ENCODE results near the gene ZNF276.
"Not testable (repeated sequence)": the region's sequence is repeated elsewhere in the genome, so short reads cannot be mapped to it uniquely, and the experiment has no call there.

The ZNF276 gene

GRCh38 chr16:89738538-89739317, 17.4 kb downstream of the ZNF276 start:
- no peak for DNase-seq

GRCh38 chr16:89739383-89739782, 18.0 kb downstream of the ZNF276 start:
- no peak for DNase-seq

DNA sequence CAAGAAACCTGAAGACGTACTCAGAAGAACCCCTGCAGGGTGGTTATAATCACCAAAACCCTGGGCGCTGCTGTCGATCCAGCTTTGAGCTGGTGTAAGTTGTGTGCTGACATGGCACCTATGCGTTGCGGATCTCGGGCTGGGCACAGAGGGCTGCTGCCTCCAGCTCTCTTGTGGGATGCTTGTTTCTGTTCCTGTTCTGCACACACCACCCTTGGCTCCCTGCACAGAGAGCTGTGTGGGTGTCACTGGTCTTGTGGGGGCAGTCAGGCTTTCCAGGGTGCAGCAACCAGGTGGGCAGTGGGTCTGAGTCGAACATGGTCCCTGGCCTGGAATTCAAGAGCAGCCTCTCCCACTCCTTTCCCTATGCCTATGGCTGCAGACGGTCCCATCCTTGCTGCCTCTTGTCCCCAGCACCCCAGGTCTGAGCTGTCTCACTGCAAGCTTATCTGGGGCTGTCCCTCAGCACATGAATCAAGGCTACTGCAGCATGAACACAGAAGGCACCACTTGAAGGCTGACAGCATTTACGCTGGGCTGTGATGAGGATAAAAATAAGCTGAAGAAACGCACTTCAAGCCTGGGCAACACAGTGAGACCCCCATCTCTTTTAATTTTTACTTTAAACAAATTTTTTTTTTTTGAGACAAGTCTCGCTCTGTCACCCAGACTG, 20.1 kb downstream of the ZNF276 start:
- no peak for DNase-seq

DNA sequence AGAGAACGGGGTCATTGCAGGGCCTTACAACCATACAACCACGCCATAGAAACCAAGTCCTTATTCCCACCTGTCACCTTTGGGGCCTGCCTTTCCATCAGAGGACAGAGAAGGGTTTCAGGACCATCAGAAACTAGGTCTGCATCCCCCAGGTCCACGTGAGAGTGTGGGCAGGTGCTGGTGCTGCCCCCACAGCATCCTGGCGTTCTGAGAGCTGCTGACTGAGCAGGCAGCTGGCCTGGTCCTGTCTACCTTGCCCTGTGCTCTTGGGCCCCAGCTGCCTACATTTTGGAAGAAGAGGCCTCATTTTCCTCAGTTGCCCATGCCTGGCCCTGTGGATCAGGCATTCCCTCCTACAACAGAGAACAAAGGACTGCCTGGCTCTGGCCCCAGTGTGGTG, 21.6 kb downstream of the ZNF276 start:
- DNase-seq = no peak

GRCh38 chr16:89744813-89745212, 23.5 kb downstream of the ZNF276 start:
- no peak for DNase-seq

GRCh38 chr16:89746043-89746442, 24.7 kb downstream of the ZNF276 start:
- no peak for DNase-seq

DNA sequence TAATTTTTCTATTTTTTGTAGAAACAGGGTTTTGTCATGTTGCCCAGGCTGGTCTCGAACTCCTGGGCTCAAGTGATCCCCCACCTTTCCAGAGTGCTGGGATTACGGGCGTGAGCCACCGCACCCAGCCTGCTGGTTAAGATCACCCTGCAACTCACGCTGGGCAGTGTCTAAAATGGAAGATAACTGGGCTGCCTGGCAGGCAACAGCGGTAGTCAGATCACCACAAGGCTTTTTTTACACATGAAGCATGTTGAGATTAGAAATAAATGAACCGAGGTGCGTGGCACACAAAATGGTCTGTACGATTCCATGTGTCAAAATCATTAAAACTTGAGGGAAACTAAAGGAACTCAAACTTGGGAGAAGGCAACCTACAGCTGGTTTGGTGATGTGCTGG, 26.7 kb downstream of the ZNF276 start:
- DNase-seq = no peak

DNA sequence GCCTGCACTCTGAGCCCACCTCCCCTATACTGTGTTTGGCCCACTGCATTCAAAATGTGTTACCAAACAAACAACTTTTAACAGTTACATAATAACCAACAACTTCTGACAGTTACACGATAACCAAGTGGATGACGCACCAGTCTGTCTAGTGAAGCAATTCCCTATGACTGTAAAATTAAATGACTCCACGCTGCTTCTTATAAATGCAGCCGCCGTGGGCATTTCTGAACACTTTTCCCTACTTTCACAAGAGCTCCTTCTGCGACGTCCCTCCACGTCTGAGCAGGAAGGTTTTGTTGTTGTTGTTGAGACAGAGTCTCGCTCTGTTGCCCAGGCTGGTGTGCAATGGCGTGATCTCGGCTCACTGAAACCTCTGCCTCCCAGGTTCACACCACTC, 27.6 kb downstream of the ZNF276 start:
- no peak for DNase-seq

GRCh38 chr16:89749637-89750036, 28.3 kb downstream of the ZNF276 start:
- DNase-seq = peak in 1 of 2 donors; percentile 44

- DNase-seq = peak in 1 of 2 donors; percentile 37
Measured at GRCh38 chr16:89759746-89760340, 38.5 kb downstream of the ZNF276 start.

DNA sequence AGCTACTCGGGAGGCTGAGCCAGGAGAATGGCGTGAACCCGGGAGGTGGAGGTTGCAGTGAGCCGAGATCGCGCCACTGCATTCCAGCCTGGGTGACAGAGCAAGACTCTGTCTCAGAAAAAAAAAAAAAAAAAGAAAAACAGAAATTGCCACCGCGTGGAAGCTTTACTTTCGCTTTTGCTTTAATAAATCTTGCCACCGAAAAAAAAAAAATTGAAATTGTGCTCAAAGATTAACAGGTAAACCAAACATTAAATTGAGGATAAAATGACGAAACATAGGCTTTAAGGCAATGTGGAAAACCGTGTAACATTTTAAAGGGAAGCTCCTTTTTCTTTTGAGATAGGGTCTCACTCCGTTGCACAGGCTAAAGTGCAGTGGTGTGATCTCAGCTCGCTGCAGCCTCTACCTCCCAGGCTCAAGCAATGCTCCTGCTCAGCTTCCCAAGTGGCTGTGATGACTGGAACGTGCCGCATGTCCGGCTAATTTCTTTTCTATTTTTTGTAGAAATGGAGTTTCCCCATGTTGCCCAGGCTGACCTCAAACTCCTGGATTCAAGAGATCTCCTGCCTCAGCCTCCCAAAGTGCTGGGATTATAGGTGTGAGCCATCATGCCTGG, 40.1 kb downstream of the ZNF276 start:
- DNase-seq = peak in 1 of 2 donors; percentile 29

DNA sequence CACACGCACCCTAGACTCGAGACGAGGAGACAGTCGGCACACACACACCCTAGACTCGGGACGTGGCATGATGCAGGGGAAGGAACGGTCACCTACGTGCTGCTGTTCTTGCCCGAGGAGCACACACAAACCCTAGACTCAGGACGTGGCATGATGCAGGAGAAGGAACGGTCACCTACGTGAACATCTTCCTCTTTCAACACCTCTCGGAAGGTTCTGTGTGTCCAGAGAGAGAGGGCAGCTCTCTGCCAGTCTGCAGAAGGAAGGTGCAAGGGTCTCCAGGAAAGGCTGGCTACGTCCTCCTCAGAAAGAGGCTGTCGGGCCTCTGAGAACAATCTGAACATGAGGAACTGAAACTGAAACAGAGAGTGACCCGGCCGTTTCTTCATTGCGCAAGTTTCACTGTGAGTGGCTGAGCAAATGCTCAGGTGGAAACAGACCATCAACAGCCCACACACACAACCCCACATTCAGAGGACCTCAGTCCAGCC, 43.4 kb downstream of the ZNF276 start:
- DNase-seq = peak; percentile 66 to 69

DNA sequence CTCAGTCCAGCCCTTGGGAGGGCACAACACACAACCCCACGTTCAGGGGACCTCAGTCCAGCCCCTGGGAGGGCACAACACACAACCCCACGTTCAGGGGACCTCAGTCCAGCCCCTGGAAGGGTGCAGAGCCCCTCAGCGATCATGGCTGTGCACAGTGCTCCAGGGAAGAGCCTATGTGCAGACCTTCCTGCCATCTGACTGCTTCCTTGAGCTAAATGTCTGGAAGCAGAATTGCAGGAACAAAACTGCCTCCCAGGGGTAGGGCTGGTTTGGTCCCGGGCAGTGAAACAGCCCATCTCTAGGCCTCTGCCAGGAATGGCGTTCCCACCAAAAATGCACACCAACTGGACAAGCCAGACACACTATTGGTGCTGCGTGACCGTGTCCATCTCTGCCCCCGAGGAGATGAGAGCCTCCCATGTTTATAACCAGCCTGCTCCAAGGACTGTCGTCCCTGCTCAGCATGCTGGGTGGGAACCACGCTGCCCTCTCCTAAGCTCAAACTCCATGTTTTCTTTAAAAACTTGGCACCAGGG, 44.0 kb downstream of the ZNF276 start:
- DNase-seq = no peak

- no peak for DNase-seq
Measured at GRCh38 chr16:89770367-89770766, 49.0 kb downstream of the ZNF276 start.

DNA sequence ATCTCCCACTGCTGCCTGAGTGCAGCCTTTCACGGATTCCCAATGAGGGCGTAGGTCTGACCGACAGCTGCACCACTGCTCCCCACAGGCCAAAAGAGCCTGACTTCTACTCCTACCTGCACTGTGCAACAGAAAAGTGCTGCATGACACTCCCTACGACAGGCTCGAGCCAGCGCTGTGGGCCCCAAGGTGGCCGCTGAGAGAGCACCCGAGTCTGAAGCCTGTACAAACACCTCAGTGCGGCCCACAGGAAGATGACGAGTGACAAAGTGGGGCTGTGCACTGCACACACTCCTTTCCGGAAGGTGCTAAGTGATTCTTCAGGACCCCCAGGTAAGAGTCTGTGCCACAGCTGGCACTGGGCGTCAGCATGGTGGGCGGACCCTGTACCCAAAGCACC, 53.9 kb downstream of the ZNF276 start:
- no peak for DNase-seq

DNA sequence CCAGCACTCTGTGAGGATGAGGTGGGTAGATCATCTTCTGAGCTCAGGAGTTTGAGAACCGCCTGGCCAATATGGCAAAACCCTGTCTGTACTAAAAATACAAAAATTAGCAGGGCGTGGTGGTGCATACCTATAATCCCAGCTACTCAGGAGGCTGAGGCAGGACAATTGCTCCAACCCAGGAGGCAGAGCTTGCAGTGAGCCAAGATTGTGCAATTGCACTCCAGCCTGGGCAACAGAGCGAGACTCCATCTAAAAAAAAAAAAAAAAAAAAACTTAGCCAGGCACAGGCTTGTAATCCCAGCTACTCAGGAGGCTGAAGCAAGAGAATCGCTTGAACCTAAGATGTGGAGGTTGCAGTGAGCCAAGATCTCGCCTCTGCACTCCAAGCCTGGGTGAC, 56.9 kb downstream of the ZNF276 start:
- not testable (repeated sequence) for DNase-seq

GRCh38 chr16:89779231-89779908, 58.0 kb downstream of the ZNF276 start:
- DNase-seq = no peak

- no peak for DNase-seq
Measured at GRCh38 chr16:89779909-89780305, 58.6 kb downstream of the ZNF276 start.

DNA sequence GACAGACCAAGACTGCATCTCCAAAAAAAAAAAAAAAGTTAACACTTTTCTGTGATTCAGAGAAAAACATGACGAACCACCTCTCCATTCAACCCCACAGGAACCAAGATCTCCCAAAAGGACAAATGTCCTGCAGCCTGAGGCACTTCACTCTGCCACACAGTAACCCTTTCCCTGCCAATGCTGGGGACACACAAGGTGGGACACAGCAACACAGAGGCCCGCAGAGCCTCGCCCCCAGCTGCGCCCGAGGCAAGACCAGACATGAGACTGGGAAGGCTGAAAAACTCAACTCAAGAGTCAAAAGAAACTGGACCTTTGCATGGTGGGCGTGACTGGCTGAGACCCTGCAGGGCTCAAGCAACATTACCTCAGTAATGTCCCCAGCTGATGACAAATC, 61.2 kb downstream of the ZNF276 start:
- DNase-seq = no peak

- DNase-seq = not testable (repeated sequence)
Measured at GRCh38 chr16:89783952-89784351, 62.6 kb downstream of the ZNF276 start.

DNA sequence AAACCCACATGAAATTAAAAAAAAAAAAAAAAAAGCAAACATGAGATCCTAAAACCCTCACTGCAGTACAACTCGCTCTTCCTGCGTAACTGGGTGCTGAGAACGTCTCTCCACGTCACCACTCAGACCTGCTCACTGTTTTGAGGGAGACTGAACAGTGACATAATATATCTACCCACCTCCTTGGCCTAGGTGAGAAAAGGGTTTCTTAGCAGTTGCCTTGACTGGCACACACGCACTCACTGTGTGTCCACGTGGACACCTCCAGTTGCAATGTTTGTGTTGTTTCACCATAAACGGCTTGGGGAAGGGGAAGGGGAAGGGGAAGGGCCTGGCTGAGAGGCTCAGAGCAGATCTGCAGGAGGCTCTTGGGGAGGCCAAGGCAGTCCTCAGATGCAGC, 63.1 kb downstream of the ZNF276 start:
- DNase-seq = peak; percentile 38 to 41

GRCh38 chr16:89785523-89786155, 64.3 kb downstream of the ZNF276 start:
- peak; percentile 47 to 60 for DNase-seq
